ENCODE results near the gene PAK5. TPM values are rescaled to one million over a fixed set of nuclear protein-coding genes. Genes with fewer than 3 reads are reported as not detected.

Gene PAK5
- total RNA-seq, 1 donor from 2014 or later = 0.16 TPM

DNA sequence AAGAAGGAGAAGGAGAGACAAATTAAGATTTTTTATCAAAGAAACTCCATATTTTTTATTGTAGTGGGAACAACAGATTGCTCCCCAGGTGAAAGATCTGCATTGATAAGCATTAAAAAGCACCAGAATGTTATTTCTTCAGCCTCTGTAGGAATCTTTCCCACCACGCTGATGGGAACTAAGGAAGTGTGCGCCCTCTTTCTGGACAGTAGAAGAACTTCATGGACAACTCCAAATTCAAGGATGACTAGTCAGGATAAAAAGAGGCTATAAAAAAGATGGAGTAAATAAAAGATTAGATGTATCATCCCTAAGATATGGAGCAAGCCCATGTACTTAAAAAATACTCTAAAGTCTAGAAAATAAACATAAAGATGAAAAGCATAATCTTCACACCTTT, 45.8 kb upstream of the PAK5 start:
- H4K20me1 ChIP-seq (ENCODE audit: insufficient read depth, low read length) = no peaks in the 10 kb centered on the region
- H3K9ac ChIP-seq (ENCODE audit: low read length) = no peak overlapping the region
- H3K27ac ChIP-seq (ENCODE audit: low read depth, low read length) = no peak overlapping the region
- H3K27me3 ChIP-seq (ENCODE audit: insufficient read depth, low read length) = no peaks in the 10 kb centered on the region
- H3K4me3 Mint-ChIP-seq (ENCODE audit: unreplicated experiment) = no peak overlapping the region
- H3K9me3 Mint-ChIP-seq (ENCODE audit: unreplicated experiment) = no peaks in the 10 kb centered on the region
- peaks cover 3% of the 10 kb centered on the region for H3K27me3 Mint-ChIP-seq (ENCODE audit: low read depth, unreplicated experiment)
- DNase-seq (ENCODE audit: low read depth) (no peak), FAIRE-seq (no peak)
- H3K4me1 ChIP-seq (ENCODE audit: insufficient read depth, low read length) = no peaks in the 10 kb centered on the region
- no peaks in the 10 kb centered on the region for H3K9me3 ChIP-seq (ENCODE audit: insufficient read depth, low read depth, low read length)
- H3K36me3 Mint-ChIP-seq (ENCODE audit: low read depth, unreplicated experiment) = no peaks in the 10 kb centered on the region
- H3K4me1 Mint-ChIP-seq (ENCODE audit: low read depth, unreplicated experiment) = no peaks in the 10 kb centered on the region
- H2AFZ ChIP-seq (ENCODE audit: low read depth, low read length) = no peak overlapping the region
- H3K4me3 ChIP-seq (ENCODE audit: insufficient read depth, low read depth, low read length) = no peak overlapping the region
- TF ChIP-seq, protein P1, sequence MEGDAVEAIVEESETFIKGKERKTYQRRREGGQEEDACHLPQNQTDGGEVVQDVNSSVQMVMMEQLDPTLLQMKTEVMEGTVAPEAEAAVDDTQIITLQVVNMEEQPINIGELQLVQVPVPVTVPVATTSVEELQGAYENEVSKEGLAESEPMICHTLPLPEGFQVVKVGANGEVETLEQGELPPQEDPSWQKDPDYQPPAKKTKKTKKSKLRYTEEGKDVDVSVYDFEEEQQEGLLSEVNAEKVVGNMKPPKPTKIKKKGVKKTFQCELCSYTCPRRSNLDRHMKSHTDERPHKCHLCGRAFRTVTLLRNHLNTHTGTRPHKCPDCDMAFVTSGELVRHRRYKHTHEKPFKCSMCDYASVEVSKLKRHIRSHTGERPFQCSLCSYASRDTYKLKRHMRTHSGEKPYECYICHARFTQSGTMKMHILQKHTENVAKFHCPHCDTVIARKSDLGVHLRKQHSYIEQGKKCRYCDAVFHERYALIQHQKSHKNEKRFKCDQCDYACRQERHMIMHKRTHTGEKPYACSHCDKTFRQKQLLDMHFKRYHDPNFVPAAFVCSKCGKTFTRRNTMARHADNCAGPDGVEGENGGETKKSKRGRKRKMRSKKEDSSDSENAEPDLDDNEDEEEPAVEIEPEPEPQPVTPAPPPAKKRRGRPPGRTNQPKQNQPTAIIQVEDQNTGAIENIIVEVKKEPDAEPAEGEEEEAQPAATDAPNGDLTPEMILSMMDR (IDR thresholded peaks at IDR 0.05; ENCODE audit: insufficient read depth, low read depth, low read length) = no peak
- no peak for TF ChIP-seq EZH2 (IDR thresholded peaks at IDR 0.05; ENCODE audit: insufficient read depth, low read length)
- no peaks in the 10 kb centered on the region for H3K36me3 ChIP-seq (ENCODE audit: insufficient read depth, low read length)
- H3K27ac Mint-ChIP-seq (ENCODE audit: unreplicated experiment) = no peak overlapping the region
- H3K4me2 ChIP-seq (ENCODE audit: low read length) = no peak overlapping the region
- H3K79me2 ChIP-seq (ENCODE audit: insufficient read depth, low read length) = no peaks in the 10 kb centered on the region

GRCh38 chr20:9884061-9884460, 45.2 kb upstream of the PAK5 start:
- FAIRE-seq (no peak), DNase-seq (ENCODE audit: low read depth) (no peak)
- Histone ChIP-seq H3K9me3 (ENCODE audit: insufficient read depth, low read depth, low read length) (no peaks in the 10 kb centered on the region), H3K4me2 (ENCODE audit: low read length) (no peak overlapping the region), H3K79me2 (ENCODE audit: insufficient read depth, low read length) (no peaks in the 10 kb centered on the region), H3K9ac (ENCODE audit: low read length) (no peak overlapping the region), H3K27me3 (ENCODE audit: insufficient read depth, low read length) (no peaks in the 10 kb centered on the region), H3K36me3 (ENCODE audit: insufficient read depth, low read length) (no peaks in the 10 kb centered on the region), H2AFZ (ENCODE audit: low read depth, low read length) (no peak overlapping the region), H3K4me3 (ENCODE audit: insufficient read depth, low read depth, low read length) (no peak overlapping the region), H3K27ac (ENCODE audit: low read depth, low read length) (no peak overlapping the region), H3K4me1 (ENCODE audit: insufficient read depth, low read length) (no peaks in the 10 kb centered on the region), H4K20me1 (ENCODE audit: insufficient read depth, low read length) (no peaks in the 10 kb centered on the region)
- TF ChIP-seq, protein P1 (IDR thresholded peaks at IDR 0.05; ENCODE audit: insufficient read depth, low read depth, low read length) = no peak
- no peak for TF ChIP-seq EZH2 (IDR thresholded peaks at IDR 0.05; ENCODE audit: insufficient read depth, low read length)
- H3K27ac Mint-ChIP-seq (ENCODE audit: unreplicated experiment) = no peak overlapping the region
- no peak overlapping the region for H3K4me3 Mint-ChIP-seq (ENCODE audit: unreplicated experiment)
- peaks cover 3% of the 10 kb centered on the region for H3K27me3 Mint-ChIP-seq (ENCODE audit: low read depth, unreplicated experiment)
- H3K4me1 Mint-ChIP-seq (ENCODE audit: low read depth, unreplicated experiment) = no peaks in the 10 kb centered on the region
- no peaks in the 10 kb centered on the region for H3K36me3 Mint-ChIP-seq (ENCODE audit: low read depth, unreplicated experiment)
- no peaks in the 10 kb centered on the region for H3K9me3 Mint-ChIP-seq (ENCODE audit: unreplicated experiment)

GRCh38 chr20:9877932-9878495, 39.1 kb upstream of the PAK5 start:
- TF ChIP-seq, protein P1 (IDR thresholded peaks at IDR 0.05; ENCODE audit: insufficient read depth, low read depth, low read length) = no peak
- no peak for TF ChIP-seq EZH2 (IDR thresholded peaks at IDR 0.05; ENCODE audit: insufficient read depth, low read length)
- Histone ChIP-seq H3K9me3 (ENCODE audit: insufficient read depth, low read depth, low read length) (peaks cover 4% of the 10 kb centered on the region), H3K4me3 (ENCODE audit: insufficient read depth, low read depth, low read length) (no peak overlapping the region), H4K20me1 (ENCODE audit: insufficient read depth, low read length) (no peaks in the 10 kb centered on the region), H3K4me2 (ENCODE audit: low read length) (no peak overlapping the region), H3K36me3 (ENCODE audit: insufficient read depth, low read length) (no peaks in the 10 kb centered on the region), H3K4me1 (ENCODE audit: insufficient read depth, low read length) (no peaks in the 10 kb centered on the region), H3K9ac (ENCODE audit: low read length) (no peak overlapping the region), H2AFZ (ENCODE audit: low read depth, low read length) (no peak overlapping the region), H3K79me2 (ENCODE audit: insufficient read depth, low read length) (no peaks in the 10 kb centered on the region), H3K27me3 (ENCODE audit: insufficient read depth, low read length) (no peaks in the 10 kb centered on the region), H3K27ac (ENCODE audit: low read depth, low read length) (no peak overlapping the region)
- Mint-ChIP-seq H3K4me3 (ENCODE audit: unreplicated experiment) (no peak overlapping the region), H3K9me3 (ENCODE audit: unreplicated experiment) (peaks cover 6% of the 10 kb centered on the region), H3K27me3 (ENCODE audit: low read depth, unreplicated experiment) (peaks cover 3% of the 10 kb centered on the region), H3K36me3 (ENCODE audit: low read depth, unreplicated experiment) (no peaks in the 10 kb centered on the region), H3K27ac (ENCODE audit: unreplicated experiment) (no peak overlapping the region), H3K4me1 (ENCODE audit: low read depth, unreplicated experiment) (peaks cover 2% of the 10 kb centered on the region)
- DNase-seq (ENCODE audit: low read depth) (no peak), FAIRE-seq (no peak)
